IMR-90 (cell line): ENCODE measurements around the gene PNLIP.
A peak's percentile ranks its signal among the peaks of the same experiment; 100 is the strongest.

ENCODE experiments used
- CEBPB ChIP-seq: IDR thresholded peaks from 2 replicates; pipeline ENCODE4 v1.6.1; 2012; ENCODE audit warnings: low read depth, low read length, improper control_type of control experiment
- CTCF ChIP-seq: conservative IDR thresholded peaks from 2 replicates; pipeline ENCODE4 v1.5.1; 2012; ENCODE audit warnings: mild to moderate bottlenecking, low read depth, low read length, improper control_type of control experiment
- FOS ChIP-seq: fragments of 150-350 bp; IDR thresholded peaks from 2 replicates; pipeline ENCODE4 v1.6.1; 2016; ENCODE audit warnings: low read depth, low read length
- MAFK ChIP-seq: IDR thresholded peaks from 2 replicates; pipeline ENCODE4 v1.6.1; 2012; ENCODE audit warnings: low read depth, low read length, improper control_type of control experiment
- MXI1 ChIP-seq: IDR thresholded peaks from 2 replicates; pipeline ENCODE4 v1.6.1; 2012; ENCODE audit warnings: low read depth, mild to moderate bottlenecking, low read length, moderate library complexity, borderline replicate concordance
- POLR2A ChIP-seq: IDR thresholded peaks from 2 replicates; pipeline ENCODE4 v1.6.1; 2012; ENCODE audit warnings: mild to moderate bottlenecking, low read depth, low read length
- RFX5 ChIP-seq: IDR thresholded peaks from 2 replicates; pipeline ENCODE4 v1.8.0; 2012; ENCODE audit warnings: low read depth, mild to moderate bottlenecking, low read length, moderate library complexity
- SMC3 ChIP-seq: fragments of 150-350 bp; IDR thresholded peaks from 2 replicates; pipeline ENCODE4 v1.6.1; 2016; ENCODE audit warnings: low read depth, mild to moderate bottlenecking, antibody characterized with exemption, low read length, moderate library complexity

GRCh38 chr10:116567335-116567734 lies 21.6 kb downstream of the PNLIP start:
- TF ChIP-seq RFX5: no peak
- no peak for TF ChIP-seq CTCF
- TF ChIP-seq POLR2A: no peak
- TF ChIP-seq SMC3: no peak
- TF ChIP-seq MXI1: no peak
- no peak for TF ChIP-seq FOS
- peak; percentile 37; the same call in 1 of the 2 replicates for TF ChIP-seq CEBPB
- no peak for TF ChIP-seq MAFK
